Mucosa of rectum (tissue), 2 donors: ENCODE data around the gene ME3.

Source experiments
- H3K27ac ChIP-seq, 2 donors: one replicate each; pipeline ENCODE4 v1.7.0; 2013; ENCODE audit warnings: inconsistent platforms in 2 of 2, low read depth in 2 of 2, low read length in 2 of 2
- H3K27me3 ChIP-seq, 2 donors: one replicate each; pipeline ENCODE4 v1.7.0; 2013; ENCODE audit warnings: low read length in 2 of 2; ENCODE audit not compliant: control insufficient read depth in 2 of 2, insufficient read depth in 2 of 2
- H3K36me3 ChIP-seq, 2 donors: one replicate each; pipeline ENCODE4 v1.7.0; 2013; ENCODE audit warnings: low read length in 2 of 2; ENCODE audit not compliant: control insufficient read depth in 2 of 2, insufficient read depth in 2 of 2
- H3K4me1 ChIP-seq, 2 donors: one replicate each; pipeline ENCODE4 v1.7.0; 2013; ENCODE audit warnings: low read length in 2 of 2, mild to moderate bottlenecking in 1 of 2; ENCODE audit not compliant: control insufficient read depth in 2 of 2, insufficient read depth in 2 of 2
- H3K4me3 ChIP-seq, 2 donors: one replicate each; pipeline ENCODE4 v1.7.0; 2013; ENCODE audit warnings: low read length in 2 of 2
- H3K9ac ChIP-seq, 2 donors: one replicate each; pipeline ENCODE4 v1.7.0; 2013; ENCODE audit warnings: low read length in 2 of 2, low read depth in 1 of 2, mild to moderate bottlenecking in 1 of 2
- H3K9me3 ChIP-seq, 2 donors: one replicate each; pipeline ENCODE4 v1.7.0; 2013; ENCODE audit warnings: low read length in 2 of 2; ENCODE audit not compliant: control insufficient read depth in 2 of 2
- donor health status: healthy.
- donor health status: Normal muscosa, but diverticular disease.

The ME3 gene

DNA sequence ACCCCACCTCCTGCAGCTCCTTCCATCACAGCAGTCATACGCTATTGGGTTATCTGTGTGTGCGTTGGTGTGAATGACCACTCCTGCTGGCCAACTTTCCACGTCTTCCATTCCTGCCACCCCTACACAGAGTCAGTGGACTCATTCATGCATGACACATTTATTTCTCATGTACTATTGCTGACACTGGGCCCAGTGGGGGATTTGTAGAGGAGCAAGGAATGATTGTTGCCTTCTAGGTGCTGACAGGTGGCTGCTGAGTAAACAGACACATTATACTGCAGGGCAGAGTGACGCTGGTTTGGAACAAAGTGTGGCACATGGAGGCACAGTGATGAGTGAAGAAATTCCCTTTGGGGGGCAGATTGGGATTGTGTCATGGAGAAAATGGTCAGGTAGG, 183.9 kb downstream of the ME3 start:
- H3K4me3 ChIP-seq = no peak overlapping the region
- H3K27ac ChIP-seq = no peak overlapping the region
- no peaks in the 10 kb centered on the region for H3K36me3 ChIP-seq
- H3K9ac ChIP-seq = no peak overlapping the region
- H3K4me1 ChIP-seq = no peaks in the 10 kb centered on the region
- H3K27me3 ChIP-seq = no peaks in the 10 kb centered on the region
- no peaks in the 10 kb centered on the region for H3K9me3 ChIP-seq

DNA sequence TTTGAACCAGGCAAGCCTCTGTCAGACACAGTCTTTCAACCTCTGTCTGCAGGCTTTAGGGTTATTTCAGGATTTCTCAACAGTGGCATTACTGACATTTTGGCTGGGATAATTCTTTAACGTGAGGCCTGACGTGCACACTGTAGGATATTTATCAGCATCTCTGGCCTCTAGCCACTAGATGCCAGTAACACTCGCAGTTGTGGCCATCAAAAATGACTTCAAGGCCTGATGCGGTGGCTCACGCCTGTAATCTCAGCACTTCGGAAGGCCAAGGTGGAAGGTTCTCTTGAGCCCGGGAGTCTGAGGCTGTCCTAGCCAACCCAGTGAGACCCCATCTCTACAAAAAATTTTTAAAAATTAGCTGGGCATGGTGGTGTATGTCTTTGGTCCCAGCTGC, 184.7 kb downstream of the ME3 start:
- H3K9me3 ChIP-seq = no peaks in the 10 kb centered on the region
- no peaks in the 10 kb centered on the region for H3K4me1 ChIP-seq
- H3K36me3 ChIP-seq = no peaks in the 10 kb centered on the region

GRCh38 chr11:86486261-86487030, 186.0 kb downstream of the ME3 start:
- Histone ChIP-seq H3K36me3 (no peaks in the 10 kb centered on the region), H3K9me3 (no peaks in the 10 kb centered on the region), H3K9ac (no peak overlapping the region), H3K4me1 (no peaks in the 10 kb centered on the region), H3K27ac (no peak overlapping the region), H3K27me3 (no peaks in the 10 kb centered on the region), H3K4me3 (no peak overlapping the region)

More for the DNA sequence above, 184.7 kb downstream of the ME3 start:
- Histone ChIP-seq H3K27ac (no peak overlapping the region), H3K9ac (no peak overlapping the region), H3K4me3 (no peak overlapping the region), H3K27me3 (no peaks in the 10 kb centered on the region)

GRCh38 chr11:86484795-86485166, 187.6 kb downstream of the ME3 start:
- Histone ChIP-seq H3K4me3 (no peak overlapping the region), H3K27ac (peak overlapping the region in 1 of 2 donors; percentile 8), H3K36me3 (no peaks in the 10 kb centered on the region), H3K9ac (no peak overlapping the region), H3K9me3 (no peaks in the 10 kb centered on the region), H3K27me3 (no peaks in the 10 kb centered on the region), H3K4me1 (no peaks in the 10 kb centered on the region)

DNA sequence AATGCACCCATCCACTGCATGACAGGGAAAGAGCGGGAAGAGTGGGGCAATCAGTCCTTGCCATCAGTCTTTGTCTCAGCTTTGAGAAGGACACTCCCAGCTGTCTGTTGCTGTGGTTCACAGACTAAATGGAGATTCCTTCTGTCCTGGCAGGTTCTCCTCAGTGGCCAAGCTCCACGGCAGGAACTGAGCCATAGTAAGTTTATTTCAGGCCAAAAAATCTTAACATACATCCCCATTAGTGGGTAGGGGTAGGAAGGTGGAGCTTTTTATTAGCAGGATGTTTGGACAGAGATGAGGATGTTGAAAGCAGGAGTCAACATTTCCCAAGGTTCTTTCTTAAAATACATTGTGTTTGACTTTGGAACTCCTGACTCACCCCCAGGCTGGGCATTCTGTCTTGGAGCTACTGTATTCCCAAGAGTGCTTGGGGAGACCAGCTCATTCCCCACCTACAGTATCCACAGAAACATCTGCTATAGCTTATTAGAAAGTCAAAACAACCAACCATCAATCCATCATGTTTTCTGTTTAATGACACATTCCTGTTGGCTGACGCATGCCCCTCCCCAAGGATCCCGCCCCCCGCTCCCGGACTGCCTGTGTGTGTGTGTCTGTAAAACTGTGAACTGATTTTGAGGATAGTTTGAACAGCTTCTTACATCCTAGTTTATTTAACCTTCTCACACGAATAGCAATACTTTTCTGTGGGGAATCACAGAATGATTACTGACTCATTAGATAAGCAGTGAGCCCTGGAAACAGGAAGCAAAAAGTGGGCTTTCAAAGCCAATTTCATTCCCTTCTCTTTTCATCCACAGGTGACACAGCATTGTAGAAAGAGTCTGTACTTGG, 188.2 kb downstream of the ME3 start:
- Histone ChIP-seq H3K9ac (no peak overlapping the region), H3K27ac (peak overlapping the region in 1 of 2 donors; percentile 8), H3K4me1 (no peaks in the 10 kb centered on the region), H3K9me3 (no peaks in the 10 kb centered on the region), H3K4me3 (no peak overlapping the region), H3K27me3 (no peaks in the 10 kb centered on the region), H3K36me3 (no peaks in the 10 kb centered on the region)

GRCh38 chr11:86483610-86483939, 188.8 kb downstream of the ME3 start:
- Histone ChIP-seq H3K4me1 (no peaks in the 10 kb centered on the region), H3K36me3 (no peaks in the 10 kb centered on the region), H3K4me3 (no peak overlapping the region), H3K27me3 (no peaks in the 10 kb centered on the region), H3K27ac (no peak overlapping the region), H3K9me3 (no peaks in the 10 kb centered on the region), H3K9ac (no peak overlapping the region)

DNA sequence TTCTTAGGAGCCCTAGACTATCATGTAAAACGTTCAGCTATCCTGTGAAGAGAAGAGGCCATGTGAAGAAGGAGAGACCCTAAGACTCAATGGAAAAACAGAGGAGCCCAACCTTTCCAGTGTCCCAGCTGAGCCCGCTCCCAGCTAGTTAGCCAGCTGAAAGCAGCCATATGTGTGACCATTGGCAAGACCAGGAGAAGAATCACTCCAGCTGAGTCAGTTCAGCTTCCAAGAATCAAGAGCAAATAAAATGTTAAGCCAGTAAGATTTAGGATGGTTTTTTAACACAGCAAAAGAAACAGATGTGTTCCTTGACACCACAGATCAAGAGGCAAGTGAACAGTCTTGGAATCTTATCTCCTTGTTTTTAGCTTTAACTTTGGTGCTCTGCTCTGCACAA, 189.7 kb downstream of the ME3 start:
- Histone ChIP-seq H3K27me3 (no peaks in the 10 kb centered on the region), H3K9me3 (no peaks in the 10 kb centered on the region), H3K4me1 (no peaks in the 10 kb centered on the region), H3K36me3 (no peaks in the 10 kb centered on the region), H3K27ac (no peak overlapping the region), H3K4me3 (no peak overlapping the region), H3K9ac (no peak overlapping the region)

DNA sequence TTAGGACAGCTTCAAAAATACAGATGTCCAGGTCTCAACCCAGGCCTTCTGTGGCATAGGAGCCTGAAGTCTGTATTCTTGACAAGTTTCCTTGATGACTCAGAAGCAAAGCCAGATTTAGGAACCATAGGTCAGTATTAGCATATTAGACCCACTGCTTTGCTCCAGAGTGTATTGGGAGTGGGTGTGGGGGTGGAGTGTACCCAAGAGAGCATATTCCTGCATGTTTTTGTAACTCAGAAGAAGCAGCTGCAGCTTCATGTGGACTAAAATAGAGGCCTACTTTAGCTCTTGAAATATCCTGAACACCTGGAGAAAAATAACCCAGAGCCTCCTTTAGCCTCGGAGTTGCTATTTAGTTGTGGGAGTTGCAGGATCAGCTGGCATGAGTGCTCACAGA, 191.0 kb downstream of the ME3 start:
- Histone ChIP-seq H3K9ac (no peak overlapping the region), H3K9me3 (no peaks in the 10 kb centered on the region), H3K36me3 (no peaks in the 10 kb centered on the region), H3K4me3 (no peak overlapping the region), H3K27me3 (no peaks in the 10 kb centered on the region), H3K4me1 (peaks cover 0 to 4% of the 10 kb centered on the region in 2 donors), H3K27ac (no peak overlapping the region)

DNA sequence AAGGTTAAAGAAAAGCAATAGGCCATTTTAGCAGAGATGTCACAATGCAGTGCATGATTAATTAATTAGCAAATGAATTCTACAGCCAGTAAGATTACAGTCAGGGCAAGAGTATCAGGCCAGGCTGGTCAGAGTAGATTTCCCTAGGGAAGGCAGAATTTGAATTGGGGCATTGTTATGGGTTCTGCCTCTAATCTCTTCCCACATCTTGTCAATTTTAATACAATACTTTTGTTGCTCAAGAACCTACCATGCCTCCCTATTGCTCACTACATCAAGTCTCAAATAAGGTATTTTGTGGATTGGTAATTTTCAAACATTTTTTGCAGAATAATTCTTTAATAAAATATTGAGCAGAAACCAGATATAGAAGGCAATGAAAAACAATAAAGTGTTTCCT, 194.1 kb downstream of the ME3 start:
- H3K27ac ChIP-seq = no peak overlapping the region

DNA sequence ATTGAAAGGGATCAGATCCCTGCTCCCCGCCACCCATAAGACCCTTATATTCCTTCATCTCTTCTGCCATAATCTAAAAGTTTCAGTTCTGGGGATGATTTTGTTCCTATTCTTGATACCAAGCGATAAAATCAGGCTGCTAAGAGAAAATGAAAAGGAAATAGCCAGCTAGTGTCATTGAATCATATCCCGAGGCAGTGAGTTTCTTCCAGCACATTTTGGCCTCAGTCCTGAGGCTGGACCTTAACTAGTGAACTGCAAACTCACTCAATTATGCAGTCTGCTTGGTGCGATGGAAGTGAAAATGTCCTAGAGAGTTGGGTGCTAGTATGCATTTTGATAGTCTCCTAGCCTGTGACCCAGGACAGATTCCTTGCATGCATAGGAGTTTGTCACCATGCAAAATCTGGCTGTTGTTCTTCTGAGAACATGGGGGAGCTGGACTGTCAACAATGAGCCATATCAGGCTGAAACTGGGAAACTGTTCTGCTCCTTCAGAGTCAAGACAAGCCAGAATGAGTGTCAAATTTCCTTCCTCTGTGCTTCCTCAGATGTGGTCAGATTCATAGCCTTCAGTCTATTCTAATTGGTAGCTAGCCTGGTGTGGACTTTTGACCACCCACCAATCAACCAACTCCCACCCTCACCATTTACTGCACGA, 194.8 kb downstream of the ME3 start:
- no peaks in the 10 kb centered on the region for H3K9me3 ChIP-seq
- H3K27ac ChIP-seq = no peak overlapping the region

More for the DNA sequence above, 194.1 kb downstream of the ME3 start:
- Histone ChIP-seq H3K36me3 (no peaks in the 10 kb centered on the region), H3K27me3 (no peaks in the 10 kb centered on the region), H3K4me1 (peaks cover 4 to 9% of the 10 kb centered on the region in 2 donors), H3K9me3 (no peaks in the 10 kb centered on the region), H3K4me3 (no peak overlapping the region), H3K9ac (no peak overlapping the region)

More for the DNA sequence above, 194.8 kb downstream of the ME3 start:
- Histone ChIP-seq H3K4me1 (peaks cover 4 to 9% of the 10 kb centered on the region in 2 donors), H3K9ac (no peak overlapping the region), H3K27me3 (no peaks in the 10 kb centered on the region), H3K36me3 (no peaks in the 10 kb centered on the region), H3K4me3 (no peak overlapping the region)
